Measurements from ENCODE around the gene FES.

Gene FES

GRCh38 chr15:90914305-90915080 lies 30.2 kb downstream of the FES start:
- no peaks in the 10 kb centered on the region for H3K9me3 ChIP-seq (ENCODE audit: severe bottlenecking)
- H3K36me3 ChIP-seq: no peaks in the 10 kb centered on the region; the same call in 1 of the 2 replicates
- H3K27ac ChIP-seq: no peak overlapping the region
- no peaks in the 10 kb centered on the region for H3K27me3 ChIP-seq (ENCODE audit: insufficient read depth, low read depth, severe bottlenecking)
- TF ChIP-seq CTCF (IDR thresholded peaks at IDR 0.05; ENCODE audit: low read depth, low read length): no peak
- DNase-seq: no peak
- H3K4me3 ChIP-seq (ENCODE audit: low read depth, low read length): no peak overlapping the region

GRCh38 chr15:90915216-90915807 lies 31.0 kb downstream of the FES start:
- H3K4me3 ChIP-seq (ENCODE audit: low read depth, low read length): no peak overlapping the region
- H3K9me3 ChIP-seq (ENCODE audit: severe bottlenecking): no peaks in the 10 kb centered on the region
- TF ChIP-seq CTCF (IDR thresholded peaks at IDR 0.05; ENCODE audit: low read depth, low read length): no peak
- H3K27me3 ChIP-seq (ENCODE audit: insufficient read depth, low read depth, severe bottlenecking): no peaks in the 10 kb centered on the region
- H3K36me3 ChIP-seq: no peaks in the 10 kb centered on the region; the same call in 1 of the 2 replicates
- H3K27ac ChIP-seq: no peak overlapping the region
- DNase-seq: no peak

GRCh38 chr15:90915808-90916440 lies 31.6 kb downstream of the FES start:
- Histone ChIP-seq H3K27me3 (ENCODE audit: insufficient read depth, low read depth, severe bottlenecking) (no peaks in the 10 kb centered on the region), H3K4me3 (ENCODE audit: low read depth, low read length) (no peak overlapping the region), H3K27ac (no peak overlapping the region), H3K36me3 (no peaks in the 10 kb centered on the region; the same call in 1 of the 2 replicates), H3K9me3 (ENCODE audit: severe bottlenecking) (no peaks in the 10 kb centered on the region)
- no peak for TF ChIP-seq CTCF (IDR thresholded peaks at IDR 0.05; ENCODE audit: low read depth, low read length)
- DNase-seq: no peak

GRCh38 chr15:90916461-90916860 lies 32.2 kb downstream of the FES start:
- no peak for DNase-seq
- H3K4me3 ChIP-seq (ENCODE audit: low read depth, low read length): no peak overlapping the region

GRCh38 chr15:90917569-90917968 lies 33.3 kb downstream of the FES start:
- no peak overlapping the region for H3K27ac ChIP-seq
- H3K9me3 ChIP-seq (ENCODE audit: severe bottlenecking): no peaks in the 10 kb centered on the region
- H3K27me3 ChIP-seq (ENCODE audit: insufficient read depth, low read depth, severe bottlenecking): no peaks in the 10 kb centered on the region
- TF ChIP-seq CTCF (IDR thresholded peaks at IDR 0.05; ENCODE audit: low read depth, low read length): no peak
- no peak overlapping the region for H3K4me3 ChIP-seq (ENCODE audit: low read depth, low read length)
- DNase-seq: no peak
- H3K36me3 ChIP-seq: no peaks in the 10 kb centered on the region; the same call in 1 of the 2 replicates

More at GRCh38 chr15:90916461-90916860, 32.2 kb downstream of the FES start:
- Histone ChIP-seq H3K27ac (no peak overlapping the region), H3K36me3 (no peaks in the 10 kb centered on the region; the same call in 1 of the 2 replicates), H3K27me3 (ENCODE audit: insufficient read depth, low read depth, severe bottlenecking) (no peaks in the 10 kb centered on the region), H3K9me3 (ENCODE audit: severe bottlenecking) (no peaks in the 10 kb centered on the region)
- no peak for TF ChIP-seq CTCF (IDR thresholded peaks at IDR 0.05; ENCODE audit: low read depth, low read length)
